HL-60 (cell line): ENCODE data around the gene ACR.

Experiments
- DNase-seq, 2 experiments: peaks; one replicate each; pipeline ENCODE4 v3.0.0-alpha.2; 2010 to 2020; ENCODE audit warnings: low read depth in 1 of 2, low spot score in 1 of 2
- H3K27ac ChIP-seq: fragments of 250-450 bp; sonication (Bioruptor Pico); replicated peaks from 2 replicates; pipeline ENCODE4 v1.5.1; 2020; ENCODE audit warnings: mild to moderate bottlenecking, moderate library complexity
- H3K27me3 ChIP-seq: fragments of 250-450 bp; sonication (Bioruptor Pico); 2 replicates; pipeline ENCODE4 v1.5.1; 2021; ENCODE audit warnings: mild to moderate bottlenecking, moderate library complexity; ENCODE audit not compliant: insufficient read depth, poor library complexity, severe bottlenecking
- H3K4me3 ChIP-seq: replicated peaks from 2 replicates; pipeline ENCODE4 v1.5.1; 2011; ENCODE audit warnings: mild to moderate bottlenecking, control low read depth, low read length; ENCODE audit not compliant: insufficient read depth
- GABPA ChIP-seq: IDR thresholded peaks from 2 replicates; pipeline ENCODE4 v1.6.1; 2012; ENCODE audit warnings: low read depth
- POLR2AphosphoS5 ChIP-seq: IDR thresholded peaks from 2 replicates; pipeline ENCODE4 v1.6.1; 2012; ENCODE audit warnings: low read depth
- SPI1 ChIP-seq: IDR thresholded peaks from 2 replicates; pipeline ENCODE4 v1.6.1; 2012; ENCODE audit warnings: low read depth, mild to moderate bottlenecking, borderline replicate concordance
- TF ChIP-seq, protein P1 (sequence below): IDR thresholded peaks from 2 replicates; pipeline ENCODE4 v1.6.1; 2012; ENCODE audit warnings: low read depth; ENCODE audit not compliant: insufficient replicate concordance
- TF ChIP-seq, protein P2 (sequence below): IDR thresholded peaks from one replicate; pipeline ENCODE4 v1.5.1; 2011; ENCODE audit warnings: low read length, control low read depth, inconsistent platforms; ENCODE audit not compliant: insufficient read depth

The ACR gene

DNA sequence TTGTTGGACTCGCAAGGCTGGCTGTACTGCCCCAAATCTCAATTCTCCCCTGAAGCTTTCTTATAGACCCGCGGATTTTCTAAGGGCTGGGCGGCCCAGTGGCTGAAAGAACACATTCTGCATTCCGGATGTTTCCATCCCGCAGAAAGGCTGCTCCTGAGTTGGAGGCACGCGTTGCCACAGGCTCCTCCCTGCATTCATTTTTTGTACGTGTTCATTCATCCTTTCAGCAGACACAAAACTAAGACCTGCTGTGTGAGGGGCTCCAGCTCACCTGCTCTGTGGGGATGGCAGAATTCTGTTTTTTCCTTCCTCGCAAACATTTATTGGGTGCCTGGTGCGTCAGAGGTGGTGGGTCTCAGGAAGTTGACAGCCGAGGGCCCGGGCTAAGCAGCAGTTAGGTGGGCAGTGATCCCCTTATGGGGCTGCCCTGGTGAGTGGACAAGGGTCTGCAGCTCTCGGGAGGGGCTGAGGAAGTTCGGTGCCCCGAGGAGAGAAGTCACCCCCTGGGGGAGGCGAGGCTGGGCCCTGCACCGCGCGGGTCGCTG lies 41.7 kb upstream of the ACR start:
- Histone ChIP-seq H3K27ac (no peak overlapping the region), H3K27me3 (no peaks in the 10 kb centered on the region), H3K4me3 (no peak overlapping the region)
- TF ChIP-seq, protein P1, sequence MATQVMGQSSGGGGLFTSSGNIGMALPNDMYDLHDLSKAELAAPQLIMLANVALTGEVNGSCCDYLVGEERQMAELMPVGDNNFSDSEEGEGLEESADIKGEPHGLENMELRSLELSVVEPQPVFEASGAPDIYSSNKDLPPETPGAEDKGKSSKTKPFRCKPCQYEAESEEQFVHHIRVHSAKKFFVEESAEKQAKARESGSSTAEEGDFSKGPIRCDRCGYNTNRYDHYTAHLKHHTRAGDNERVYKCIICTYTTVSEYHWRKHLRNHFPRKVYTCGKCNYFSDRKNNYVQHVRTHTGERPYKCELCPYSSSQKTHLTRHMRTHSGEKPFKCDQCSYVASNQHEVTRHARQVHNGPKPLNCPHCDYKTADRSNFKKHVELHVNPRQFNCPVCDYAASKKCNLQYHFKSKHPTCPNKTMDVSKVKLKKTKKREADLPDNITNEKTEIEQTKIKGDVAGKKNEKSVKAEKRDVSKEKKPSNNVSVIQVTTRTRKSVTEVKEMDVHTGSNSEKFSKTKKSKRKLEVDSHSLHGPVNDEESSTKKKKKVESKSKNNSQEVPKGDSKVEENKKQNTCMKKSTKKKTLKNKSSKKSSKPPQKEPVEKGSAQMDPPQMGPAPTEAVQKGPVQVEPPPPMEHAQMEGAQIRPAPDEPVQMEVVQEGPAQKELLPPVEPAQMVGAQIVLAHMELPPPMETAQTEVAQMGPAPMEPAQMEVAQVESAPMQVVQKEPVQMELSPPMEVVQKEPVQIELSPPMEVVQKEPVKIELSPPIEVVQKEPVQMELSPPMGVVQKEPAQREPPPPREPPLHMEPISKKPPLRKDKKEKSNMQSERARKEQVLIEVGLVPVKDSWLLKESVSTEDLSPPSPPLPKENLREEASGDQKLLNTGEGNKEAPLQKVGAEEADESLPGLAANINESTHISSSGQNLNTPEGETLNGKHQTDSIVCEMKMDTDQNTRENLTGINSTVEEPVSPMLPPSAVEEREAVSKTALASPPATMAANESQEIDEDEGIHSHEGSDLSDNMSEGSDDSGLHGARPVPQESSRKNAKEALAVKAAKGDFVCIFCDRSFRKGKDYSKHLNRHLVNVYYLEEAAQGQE: no peak
- no peak for TF ChIP-seq GABPA
- no peak for TF ChIP-seq POLR2AphosphoS5
- DNase-seq: no peak

DNA sequence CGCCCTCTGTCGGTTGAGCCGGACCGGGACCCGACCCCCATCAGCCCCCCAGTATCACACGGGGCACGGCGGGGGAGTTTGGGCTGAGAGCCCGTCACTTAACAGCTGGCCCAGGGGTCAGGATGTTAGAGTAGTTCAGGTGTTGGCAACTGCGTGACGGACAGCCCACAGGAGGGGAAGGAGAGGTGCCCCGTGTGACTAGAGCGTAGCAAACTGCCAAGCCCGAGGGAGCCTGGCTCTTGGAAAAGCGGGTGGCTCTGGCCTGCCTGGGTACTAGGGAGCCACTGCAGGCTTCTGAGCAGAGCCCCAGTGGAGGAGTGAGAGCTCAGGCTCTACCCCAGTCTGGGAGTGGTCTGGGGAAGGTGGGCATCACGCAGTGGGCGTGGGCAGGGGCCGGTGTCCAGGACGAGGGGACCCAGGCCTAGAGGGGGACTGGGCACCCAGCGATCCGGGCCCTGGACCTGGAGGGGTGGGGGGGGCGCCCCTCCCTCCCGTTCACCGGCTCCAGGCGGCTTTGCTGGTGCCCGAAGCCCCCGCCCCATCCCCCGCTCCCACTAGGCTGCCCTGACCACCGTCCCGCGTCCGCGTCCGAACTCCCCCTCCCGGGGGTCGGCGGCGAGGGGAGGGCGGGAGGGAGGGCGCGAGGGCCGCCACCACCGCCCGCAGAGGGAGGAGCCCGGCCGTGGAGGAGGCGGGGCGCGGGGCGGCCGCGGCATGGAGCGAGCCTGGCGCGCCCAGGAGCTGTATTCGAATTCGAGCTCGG lies 41.0 kb upstream of the ACR start:
- no peak overlapping the region for H3K4me3 ChIP-seq

DNA sequence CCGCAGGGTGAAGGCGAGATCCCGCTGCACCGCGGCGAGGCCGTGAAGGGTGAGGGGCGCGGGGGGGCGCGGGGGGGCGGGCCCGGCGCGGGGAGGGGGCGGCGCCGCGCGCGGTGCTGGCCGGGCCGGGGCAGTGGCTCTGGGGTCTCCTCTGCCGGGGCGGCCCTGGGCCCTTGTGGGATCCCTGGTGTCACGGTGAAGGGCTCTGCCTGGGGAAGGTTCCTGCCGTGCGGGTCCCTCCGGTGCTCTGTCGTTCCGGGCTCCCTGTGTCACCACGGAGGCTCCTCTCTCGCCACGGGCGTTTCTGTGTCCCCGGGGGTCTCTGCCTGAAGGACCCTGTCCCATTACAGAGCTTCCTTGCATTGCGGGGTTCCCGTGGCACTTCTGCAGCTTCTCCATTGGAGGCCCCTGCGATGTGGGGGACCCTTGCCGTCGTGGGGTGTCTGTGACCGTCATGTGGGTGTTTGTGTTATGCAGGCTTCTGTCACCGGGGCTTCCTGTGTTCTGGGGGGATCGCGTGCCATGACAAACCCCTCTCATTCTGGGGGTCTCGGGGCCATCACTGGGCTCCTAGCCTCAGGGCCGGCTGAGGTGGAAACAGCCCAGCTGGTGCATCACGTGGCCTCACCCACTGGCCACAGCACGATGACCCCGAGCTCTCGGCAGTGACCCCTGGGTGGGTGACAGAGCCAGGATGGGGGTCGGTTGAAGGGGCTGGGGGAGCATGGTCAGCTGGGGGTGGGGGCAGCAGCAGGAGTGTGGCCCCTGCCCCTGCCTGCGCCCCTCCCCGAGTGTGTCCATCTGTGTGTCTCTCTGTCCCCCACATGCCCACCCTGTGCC lies 40.1 kb upstream of the ACR start:
- TF ChIP-seq SPI1: no peak
- TF ChIP-seq POLR2AphosphoS5: no peak
- TF ChIP-seq GABPA: no peak
- TF ChIP-seq, protein P1: no peak
- TF ChIP-seq, protein P2, sequence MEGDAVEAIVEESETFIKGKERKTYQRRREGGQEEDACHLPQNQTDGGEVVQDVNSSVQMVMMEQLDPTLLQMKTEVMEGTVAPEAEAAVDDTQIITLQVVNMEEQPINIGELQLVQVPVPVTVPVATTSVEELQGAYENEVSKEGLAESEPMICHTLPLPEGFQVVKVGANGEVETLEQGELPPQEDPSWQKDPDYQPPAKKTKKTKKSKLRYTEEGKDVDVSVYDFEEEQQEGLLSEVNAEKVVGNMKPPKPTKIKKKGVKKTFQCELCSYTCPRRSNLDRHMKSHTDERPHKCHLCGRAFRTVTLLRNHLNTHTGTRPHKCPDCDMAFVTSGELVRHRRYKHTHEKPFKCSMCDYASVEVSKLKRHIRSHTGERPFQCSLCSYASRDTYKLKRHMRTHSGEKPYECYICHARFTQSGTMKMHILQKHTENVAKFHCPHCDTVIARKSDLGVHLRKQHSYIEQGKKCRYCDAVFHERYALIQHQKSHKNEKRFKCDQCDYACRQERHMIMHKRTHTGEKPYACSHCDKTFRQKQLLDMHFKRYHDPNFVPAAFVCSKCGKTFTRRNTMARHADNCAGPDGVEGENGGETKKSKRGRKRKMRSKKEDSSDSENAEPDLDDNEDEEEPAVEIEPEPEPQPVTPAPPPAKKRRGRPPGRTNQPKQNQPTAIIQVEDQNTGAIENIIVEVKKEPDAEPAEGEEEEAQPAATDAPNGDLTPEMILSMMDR: no peak

More for the DNA sequence above, 41.0 kb upstream of the ACR start:
- Histone ChIP-seq H3K27ac (no peak overlapping the region), H3K27me3 (no peaks in the 10 kb centered on the region)
- TF ChIP-seq SPI1: no peak
- TF ChIP-seq, protein P2: no peak
- TF ChIP-seq POLR2AphosphoS5: no peak
- TF ChIP-seq GABPA: no peak
- TF ChIP-seq, protein P1: no peak
- DNase-seq: no peak

More for the DNA sequence above, 40.1 kb upstream of the ACR start:
- Histone ChIP-seq H3K27me3 (no peaks in the 10 kb centered on the region), H3K4me3 (no peak overlapping the region), H3K27ac (no peak overlapping the region)
- DNase-seq: no peak
